Measurements from ENCODE around the gene TNS3.

TNS3 gene

DNA sequence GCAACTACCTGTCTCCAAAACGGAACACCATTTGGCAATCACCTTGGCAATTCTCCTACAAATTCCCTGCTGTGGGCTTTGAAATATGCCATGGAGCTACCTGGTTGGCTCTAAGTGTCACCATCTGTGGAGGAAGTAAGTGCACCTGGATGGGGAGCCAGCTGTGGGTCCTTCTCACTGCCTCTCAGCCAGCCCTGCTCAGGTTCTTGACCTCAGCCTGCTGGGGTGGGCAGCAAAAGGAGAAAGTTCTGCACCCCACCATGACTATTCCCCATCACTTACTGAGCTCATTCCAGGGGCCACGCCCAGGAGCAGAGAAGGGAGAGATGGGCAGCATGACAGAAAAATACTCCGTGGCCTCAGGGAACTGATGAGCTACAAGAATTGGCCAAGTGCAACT, 158.7 kb downstream of the TNS3 start:
- TF ChIP-seq, protein P1, sequence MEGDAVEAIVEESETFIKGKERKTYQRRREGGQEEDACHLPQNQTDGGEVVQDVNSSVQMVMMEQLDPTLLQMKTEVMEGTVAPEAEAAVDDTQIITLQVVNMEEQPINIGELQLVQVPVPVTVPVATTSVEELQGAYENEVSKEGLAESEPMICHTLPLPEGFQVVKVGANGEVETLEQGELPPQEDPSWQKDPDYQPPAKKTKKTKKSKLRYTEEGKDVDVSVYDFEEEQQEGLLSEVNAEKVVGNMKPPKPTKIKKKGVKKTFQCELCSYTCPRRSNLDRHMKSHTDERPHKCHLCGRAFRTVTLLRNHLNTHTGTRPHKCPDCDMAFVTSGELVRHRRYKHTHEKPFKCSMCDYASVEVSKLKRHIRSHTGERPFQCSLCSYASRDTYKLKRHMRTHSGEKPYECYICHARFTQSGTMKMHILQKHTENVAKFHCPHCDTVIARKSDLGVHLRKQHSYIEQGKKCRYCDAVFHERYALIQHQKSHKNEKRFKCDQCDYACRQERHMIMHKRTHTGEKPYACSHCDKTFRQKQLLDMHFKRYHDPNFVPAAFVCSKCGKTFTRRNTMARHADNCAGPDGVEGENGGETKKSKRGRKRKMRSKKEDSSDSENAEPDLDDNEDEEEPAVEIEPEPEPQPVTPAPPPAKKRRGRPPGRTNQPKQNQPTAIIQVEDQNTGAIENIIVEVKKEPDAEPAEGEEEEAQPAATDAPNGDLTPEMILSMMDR (IDR thresholded peaks at IDR 0.05; ENCODE audit: borderline replicate concordance, insufficient read depth, low read depth, low read length): no peak
- H3K4me3 ChIP-seq (ENCODE audit: low read depth, low read length): no peak overlapping the region

DNA sequence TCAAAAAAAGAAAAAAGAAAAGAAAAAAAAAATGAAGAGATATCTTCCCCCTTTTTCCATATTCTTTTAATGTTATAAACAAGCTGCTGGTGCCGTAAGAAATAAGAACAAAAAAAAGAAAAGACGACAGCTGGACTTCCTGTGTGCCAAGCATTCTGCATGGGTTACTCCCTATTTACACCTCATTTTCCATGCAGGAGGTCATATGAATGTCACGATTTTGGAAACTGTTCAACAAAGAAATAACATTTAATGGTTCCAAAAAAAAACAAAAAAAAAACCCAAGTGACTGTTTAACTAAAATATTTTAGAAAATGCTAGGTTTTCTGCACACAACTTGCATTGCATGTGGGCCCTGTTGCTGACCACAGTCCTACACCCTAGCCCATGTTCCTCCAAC, 159.3 kb downstream of the TNS3 start:
- TF ChIP-seq, protein P1 (IDR thresholded peaks at IDR 0.05; ENCODE audit: borderline replicate concordance, insufficient read depth, low read depth, low read length): no peak
- H3K4me3 ChIP-seq (ENCODE audit: low read depth, low read length): no peak overlapping the region

DNA sequence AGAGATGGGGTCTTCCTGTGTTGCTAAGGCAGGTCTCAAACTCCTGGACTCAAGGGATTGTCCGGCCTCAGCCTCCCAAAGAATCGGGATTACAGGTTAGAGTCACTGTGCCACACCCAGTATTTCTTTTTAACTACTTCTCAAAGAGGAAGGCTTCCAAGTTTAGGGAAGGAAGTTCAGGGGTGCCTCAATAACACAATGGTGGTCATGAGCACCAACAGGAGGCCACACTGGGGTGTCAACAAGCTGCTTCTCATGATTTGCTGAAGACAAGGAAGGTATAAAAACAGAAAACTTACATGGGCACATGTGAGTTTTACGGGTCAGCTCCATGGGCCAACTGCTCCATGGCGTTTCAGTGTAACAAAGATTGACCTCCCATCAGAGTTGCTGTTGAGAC, 160.5 kb downstream of the TNS3 start:
- no peak overlapping the region for H3K4me3 ChIP-seq (ENCODE audit: low read depth, low read length)
- TF ChIP-seq, protein P1 (IDR thresholded peaks at IDR 0.05; ENCODE audit: borderline replicate concordance, insufficient read depth, low read depth, low read length): no peak

DNA sequence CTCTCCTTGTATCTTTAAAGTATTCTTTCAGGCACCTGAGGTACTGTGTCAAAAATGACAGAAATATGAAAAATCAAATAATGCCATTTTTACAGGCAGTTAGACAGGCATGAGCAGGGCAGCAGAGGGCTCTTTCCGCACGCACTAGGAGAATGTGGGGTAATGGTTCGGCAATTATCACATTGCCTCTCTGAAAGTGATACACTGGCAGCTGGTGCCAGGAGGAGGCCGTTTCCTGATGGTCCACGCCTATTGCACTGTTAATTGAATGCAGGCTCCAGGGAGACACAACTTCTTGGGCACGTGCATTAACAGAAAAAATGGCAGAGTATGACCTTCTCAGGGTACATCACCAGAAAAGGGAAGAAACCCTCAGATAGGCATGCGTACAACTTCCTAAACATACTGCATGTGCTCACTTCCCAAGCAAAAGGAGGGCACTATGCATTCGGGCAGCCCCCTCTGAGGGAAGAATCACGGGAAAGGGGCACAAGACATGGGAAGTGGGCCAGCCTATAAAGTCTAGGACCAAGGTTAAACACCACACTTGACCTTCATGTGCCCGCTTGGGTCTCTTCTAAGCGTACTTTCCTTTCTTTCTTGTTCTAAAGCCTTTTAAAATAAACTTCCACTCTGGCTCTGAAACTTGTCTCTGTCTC, 161.7 kb downstream of the TNS3 start:
- TF ChIP-seq, protein P1 (IDR thresholded peaks at IDR 0.05; ENCODE audit: borderline replicate concordance, insufficient read depth, low read depth, low read length): no peak
- H3K4me3 ChIP-seq (ENCODE audit: low read depth, low read length): no peak overlapping the region

DNA sequence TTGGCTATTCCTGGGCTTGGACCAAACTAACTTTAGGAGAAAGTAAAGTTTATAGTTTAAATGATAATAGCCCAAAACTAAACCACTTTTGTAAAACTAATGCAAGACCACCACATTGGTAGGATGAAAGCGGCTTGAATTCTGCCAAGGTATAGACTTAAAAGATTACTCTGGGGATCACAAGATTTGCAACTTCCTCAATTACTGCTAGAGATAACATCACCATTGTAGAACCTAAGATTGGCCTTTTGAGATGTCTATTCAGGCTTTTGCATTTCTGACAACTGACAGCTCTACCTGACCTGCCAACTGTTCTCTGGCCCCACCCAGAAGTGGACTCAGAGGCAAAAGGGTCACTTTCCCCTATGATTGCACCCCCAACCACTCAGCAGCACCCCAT, 162.4 kb downstream of the TNS3 start:
- TF ChIP-seq, protein P1 (IDR thresholded peaks at IDR 0.05; ENCODE audit: borderline replicate concordance, insufficient read depth, low read depth, low read length): no peak
- no peak overlapping the region for H3K4me3 ChIP-seq (ENCODE audit: low read depth, low read length)

DNA sequence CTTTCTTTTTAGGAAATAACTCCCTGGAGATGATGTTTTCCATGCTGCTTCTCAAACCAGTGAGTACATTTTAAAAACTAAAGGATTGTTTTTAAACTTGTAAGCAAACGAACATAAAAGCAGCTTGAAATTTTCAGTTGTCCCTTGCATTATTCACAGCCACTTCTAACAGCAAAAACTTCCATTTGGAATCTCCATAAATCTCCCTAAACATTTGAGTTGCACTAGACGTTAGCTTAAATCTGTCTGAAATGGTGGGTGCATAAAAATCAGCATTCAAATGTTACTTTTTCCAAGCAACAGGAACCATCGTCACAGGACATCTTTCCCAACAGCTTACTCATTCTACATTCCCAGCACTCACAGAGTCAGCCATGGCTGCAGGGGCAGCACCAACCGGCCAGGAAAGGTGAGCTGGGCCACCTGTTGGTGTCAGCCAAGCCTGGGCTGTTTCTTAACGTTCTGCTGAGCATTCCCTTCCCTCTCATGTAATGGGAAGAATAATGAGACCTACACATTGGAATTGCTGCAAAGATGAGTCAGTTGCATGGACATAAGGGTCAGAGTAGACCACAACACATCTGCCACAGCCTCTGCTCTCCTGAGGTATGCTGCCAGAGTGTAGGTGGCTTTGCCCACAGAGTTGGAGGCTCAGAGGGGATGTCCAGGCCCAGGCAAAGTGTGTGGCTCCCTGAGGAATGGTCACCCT, 163.2 kb downstream of the TNS3 start:
- H3K4me3 ChIP-seq (ENCODE audit: low read depth, low read length): no peak overlapping the region
- TF ChIP-seq, protein P1 (IDR thresholded peaks at IDR 0.05; ENCODE audit: borderline replicate concordance, insufficient read depth, low read depth, low read length): no peak

Measured in GM12875 (cell line).